Neuron (in vitro differentiated cells): ENCODE results near the gene CRELD1.

Experiments used
- H2AFZ ChIP-seq: one replicate; pipeline ENCODE4 v1.6.1; 2013; ENCODE audit warnings: low read depth, mild to moderate bottlenecking, inconsistent platforms, low read length, moderate library complexity
- H3K27me3 ChIP-seq: one replicate; pipeline ENCODE4 v1.6.1; 2013; ENCODE audit warnings: low read length; ENCODE audit not compliant: insufficient read depth
- H3K36me3 ChIP-seq: one replicate; pipeline ENCODE4 v1.6.1; 2013; ENCODE audit warnings: low read length; ENCODE audit not compliant: insufficient read depth
- H3K4me1 ChIP-seq: one replicate; pipeline ENCODE4 v1.6.1; 2013; ENCODE audit warnings: low read length; ENCODE audit not compliant: insufficient read depth
- H3K4me3 ChIP-seq: 2 replicates; pipeline ENCODE4 v1.5.1; 2013; ENCODE audit warnings: mild to moderate bottlenecking, low read length, moderate library complexity
- H3K9me3 ChIP-seq: one replicate; pipeline ENCODE4 v1.6.1; 2013; ENCODE audit warnings: low read length

Gene CRELD1

GRCh38 chr3:9946112-9947024 lies 12.7 kb downstream of the CRELD1 start:
- Histone ChIP-seq H3K4me1 (no peaks in the 10 kb centered on the region), H3K4me3 (no peak overlapping the region), H3K9me3 (no peaks in the 10 kb centered on the region), H2AFZ (no peak overlapping the region), H3K27me3 (no peaks in the 10 kb centered on the region), H3K36me3 (peaks cover 16% of the 10 kb centered on the region)

- peaks cover 16% of the 10 kb centered on the region for H3K36me3 ChIP-seq
- H3K4me1 ChIP-seq = no peaks in the 10 kb centered on the region
- H3K9me3 ChIP-seq = no peaks in the 10 kb centered on the region
- H2AFZ ChIP-seq = no peak overlapping the region
- no peak overlapping the region for H3K4me3 ChIP-seq
- no peaks in the 10 kb centered on the region for H3K27me3 ChIP-seq
These were observed 13.7 kb downstream of the CRELD1 start for GRCh38 chr3:9947025-9947995.

- Histone ChIP-seq H3K4me1 (no peaks in the 10 kb centered on the region), H3K9me3 (no peaks in the 10 kb centered on the region)
These were observed 15.0 kb downstream of the CRELD1 start for GRCh38 chr3:9948586-9948985.

GRCh38 chr3:9949115-9949514 lies 15.5 kb downstream of the CRELD1 start:
- Histone ChIP-seq H3K4me1 (no peaks in the 10 kb centered on the region), H3K36me3 (peaks cover 10% of the 10 kb centered on the region), H2AFZ (no peak overlapping the region), H3K27me3 (no peaks in the 10 kb centered on the region), H3K9me3 (no peaks in the 10 kb centered on the region), H3K4me3 (no peak overlapping the region)

More at GRCh38 chr3:9948586-9948985, 15.0 kb downstream of the CRELD1 start:
- peaks cover 13% of the 10 kb centered on the region for H3K36me3 ChIP-seq
- H3K4me3 ChIP-seq = no peak overlapping the region
- no peak overlapping the region for H2AFZ ChIP-seq
- no peaks in the 10 kb centered on the region for H3K27me3 ChIP-seq

- H3K36me3 ChIP-seq = peaks cover 5% of the 10 kb centered on the region
- no peak overlapping the region for H3K4me3 ChIP-seq
- H3K27me3 ChIP-seq = no peaks in the 10 kb centered on the region
- no peaks in the 10 kb centered on the region for H3K4me1 ChIP-seq
- no peaks in the 10 kb centered on the region for H3K9me3 ChIP-seq
- H2AFZ ChIP-seq = no peak overlapping the region
These were observed 16.0 kb downstream of the CRELD1 start for GRCh38 chr3:9949626-9950025.

GRCh38 chr3:9951126-9951525 lies 17.5 kb downstream of the CRELD1 start:
- no peak overlapping the region for H2AFZ ChIP-seq
- H3K4me3 ChIP-seq = no peak overlapping the region
- H3K9me3 ChIP-seq = no peaks in the 10 kb centered on the region
- peaks cover 5% of the 10 kb centered on the region for H3K36me3 ChIP-seq
- H3K4me1 ChIP-seq = no peaks in the 10 kb centered on the region
- H3K27me3 ChIP-seq = no peaks in the 10 kb centered on the region

- H3K4me1 ChIP-seq = no peaks in the 10 kb centered on the region
- peak overlapping the region; percentile 80 for H3K4me3 ChIP-seq
- no peaks in the 10 kb centered on the region for H3K9me3 ChIP-seq
- peaks cover 5% of the 10 kb centered on the region for H3K36me3 ChIP-seq
- H3K27me3 ChIP-seq = no peaks in the 10 kb centered on the region
- peak overlapping the region; percentile 74 for H2AFZ ChIP-seq
These were observed 17.9 kb downstream of the CRELD1 start for GRCh38 chr3:9951598-9951961.

GRCh38 chr3:9951962-9952805 lies 18.6 kb downstream of the CRELD1 start, which contains the start of gene PRRT3:
Gene PRRT3 (minus strand): TSS chr3:9952408. CDS start chr3:9950115, 2,293 bp downstream.
- H3K27me3 ChIP-seq = no peaks in the 10 kb centered on the region

GRCh38 chr3:9955067-9955502 lies 21.5 kb downstream of the CRELD1 start:
- H3K9me3 ChIP-seq = no peaks in the 10 kb centered on the region
- H3K4me1 ChIP-seq = no peaks in the 10 kb centered on the region
- no peaks in the 10 kb centered on the region for H3K36me3 ChIP-seq
- no peak overlapping the region for H2AFZ ChIP-seq
- no peaks in the 10 kb centered on the region for H3K27me3 ChIP-seq
- no peak overlapping the region for H3K4me3 ChIP-seq

More at GRCh38 chr3:9951962-9952805, 18.6 kb downstream of the CRELD1 start, which contains the start of gene PRRT3:
- peak within 1 kb of the TSS; percentile 80 for H3K4me3 ChIP-seq
- no peaks in the 10 kb centered on the region for H3K9me3 ChIP-seq
- peaks cover 3% of the 10 kb centered on the region for H3K36me3 ChIP-seq
- peak within 1 kb of the TSS; percentile 74 for H2AFZ ChIP-seq
- no peaks in the 10 kb centered on the region for H3K4me1 ChIP-seq

GRCh38 chr3:9955611-9956352 lies 22.1 kb downstream of the CRELD1 start:
- no peak overlapping the region for H2AFZ ChIP-seq
- no peaks in the 10 kb centered on the region for H3K4me1 ChIP-seq
- no peaks in the 10 kb centered on the region for H3K27me3 ChIP-seq
- no peaks in the 10 kb centered on the region for H3K36me3 ChIP-seq
- H3K9me3 ChIP-seq = no peaks in the 10 kb centered on the region
- no peak overlapping the region for H3K4me3 ChIP-seq

- no peaks in the 10 kb centered on the region for H3K27me3 ChIP-seq
- H3K4me3 ChIP-seq = no peak overlapping the region
- H3K36me3 ChIP-seq = no peaks in the 10 kb centered on the region
- no peaks in the 10 kb centered on the region for H3K4me1 ChIP-seq
- H3K9me3 ChIP-seq = no peaks in the 10 kb centered on the region
- H2AFZ ChIP-seq = no peak overlapping the region
These were observed 23.6 kb downstream of the CRELD1 start for GRCh38 chr3:9957214-9957613.
